ENCODE data around the gene SATL1.

Gene SATL1

GRCh38 chrX:85065512-85066198 is 177.9 kb downstream of the SATL1 start:
- no peak for DNase-seq (ENCODE audit: extremely low read depth, low read depth)
- TF ChIP-seq CTCF (IDR thresholded peaks at IDR 0.05; ENCODE audit: low read depth, low read length, missing control alignments): no peak
- H3K4me3 ChIP-seq (replicated peaks; ENCODE audit: low read depth, low read length): no peak overlapping the region

- peak; percentile 6 for DNase-seq (ENCODE audit: extremely low read depth, low read depth)
- peak; percentile 8 for TF ChIP-seq CTCF (IDR thresholded peaks at IDR 0.05; ENCODE audit: low read depth, low read length, missing control alignments)
- H3K4me3 ChIP-seq (replicated peaks; ENCODE audit: low read depth, low read length): no peak overlapping the region
Observed at GRCh38 chrX:85052636-85053343, 190.8 kb downstream of the SATL1 start.

GRCh38 chrX:85052205-85052604 is 191.4 kb downstream of the SATL1 start:
- no peak overlapping the region for H3K4me3 ChIP-seq (replicated peaks; ENCODE audit: low read depth, low read length)
- no peak for DNase-seq (ENCODE audit: extremely low read depth, low read depth)
- no peak for TF ChIP-seq CTCF (IDR thresholded peaks at IDR 0.05; ENCODE audit: low read depth, low read length, missing control alignments)

- H3K4me3 ChIP-seq (replicated peaks; ENCODE audit: low read depth, low read length): no peak overlapping the region
- no peak for TF ChIP-seq CTCF (IDR thresholded peaks at IDR 0.05; ENCODE audit: low read depth, low read length, missing control alignments)
- DNase-seq (ENCODE audit: extremely low read depth, low read depth): no peak
Observed at GRCh38 chrX:85051627-85052026, 192.0 kb downstream of the SATL1 start.
